Suprapubic skin (tissue), 4 donors: Measurements from ENCODE around the gene PTGER1. TPM values are rescaled to one million over a fixed set of nuclear protein-coding genes. Genes with fewer than 3 reads are reported as not detected.

Experiments
- DNase-seq, 2 donors: peaks; one replicate each; pipeline ENCODE4 v3.0.0-alpha.2; 2019; ENCODE audit warnings: low spot score in 2 of 2
- H3K27ac ChIP-seq: fragments of 200-600 bp; sonication (generic); one replicate; pipeline ENCODE4 v1.5.1; 2019
- H3K27me3 ChIP-seq: fragments of 200-600 bp; sonication (generic); one replicate; pipeline ENCODE4 v1.5.1; 2019
- H3K36me3 ChIP-seq: fragments of 200-600 bp; sonication (generic); one replicate; pipeline ENCODE4 v1.5.1; 2019
- H3K4me1 ChIP-seq: fragments of 200-600 bp; sonication (generic); one replicate; pipeline ENCODE4 v1.5.1; 2019
- H3K4me3 ChIP-seq: fragments of 200-600 bp; sonication (generic); one replicate; pipeline ENCODE4 v1.5.1; 2019; ENCODE audit warnings: mild to moderate bottlenecking
- H3K9me3 ChIP-seq: fragments of 200-600 bp; sonication (generic); one replicate; pipeline ENCODE4 v1.5.1; 2019
- CTCF ChIP-seq, 2 donors: fragments of 200-600 bp in 1 of 2; fragments of 450-650 bp in 1 of 2; sonication (generic) in 1 of 2; IDR thresholded peaks; one replicate each; pipeline ENCODE4 v1.5.1; 2016 to 2019; ENCODE audit warnings: antibody characterized with exemption in 2 of 2, mild to moderate bottlenecking in 1 of 2, moderate library complexity in 1 of 2
- EP300 ChIP-seq: sonication (generic); formaldehyde crosslinking; IDR thresholded peaks from one replicate; pipeline ENCODE4 v1.6.1; 2017; ENCODE audit warnings: antibody characterized with exemption
- POLR2A ChIP-seq, 2 donors: fragments of 450-650 bp; IDR thresholded peaks; one replicate each; pipeline ENCODE4 v1.6.1; 2017; ENCODE audit warnings: antibody characterized with exemption in 2 of 2, mild to moderate bottlenecking in 2 of 2, moderate library complexity in 2 of 2
- POLR2AphosphoS5 ChIP-seq, 3 donors: sonication (generic); formaldehyde crosslinking; IDR thresholded peaks; one replicate each; pipeline ENCODE4 v1.6.1; 2017; ENCODE audit warnings: antibody characterized with exemption in 3 of 3
- WGBS: methylation state at CpG from one replicate; pipeline ENCODE4 v1.1.5; 2018; 5-methylcytosine and 5-hydroxymethylcytosine counted together
- total RNA-seq, 4 donors: library from RNA; depleted of rRNA; stranded (reverse); fragments of >200 nt; gene quantifications; one replicate each; pipeline ENCODE4 v1.1.0, GENCODE V29; 2016

PTGER1 gene
- total RNA-seq, 4 donors from 2014 or later: 0.47 TPM; not detected in 3

DNA sequence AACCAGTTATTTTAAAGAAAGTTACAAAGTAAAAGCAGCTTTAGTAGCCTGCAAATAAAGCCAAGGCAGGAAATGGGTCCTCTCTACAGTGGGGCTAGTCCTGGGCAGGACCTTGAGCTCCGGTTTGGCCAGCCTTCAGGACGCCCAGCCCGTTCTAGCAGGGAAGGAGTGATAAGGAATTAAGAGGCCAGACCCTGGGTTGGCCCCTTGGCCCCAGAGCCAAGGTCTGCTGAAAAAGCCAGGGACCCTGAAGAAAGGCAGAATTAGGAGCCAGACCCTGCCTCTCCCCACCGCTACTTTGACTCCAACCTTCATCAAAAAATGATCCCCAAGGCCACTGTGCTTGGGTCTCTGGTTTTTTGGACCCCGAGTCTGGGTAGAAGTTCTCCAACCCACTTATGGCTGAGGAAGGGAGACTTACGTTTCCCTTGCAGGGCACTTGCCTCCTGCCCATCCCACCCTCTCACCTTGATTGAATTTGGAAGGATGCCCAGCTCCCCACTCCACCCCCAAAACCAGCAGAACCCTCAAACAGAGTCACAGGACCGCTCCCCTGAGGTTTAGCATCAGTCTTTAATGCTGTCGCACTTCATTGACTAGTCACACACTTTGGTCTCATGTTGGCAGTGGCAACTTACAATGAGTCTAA is 39.2 kb upstream of the PTGER1 start:
- no peak for TF ChIP-seq CTCF (IDR thresholded peaks at IDR 0.05)
- TF ChIP-seq POLR2A (IDR thresholded peaks at IDR 0.05): no peak
- TF ChIP-seq EP300: no peak
- TF ChIP-seq POLR2AphosphoS5 (IDR thresholded peaks at IDR 0.05): no peak
- H3K4me1 ChIP-seq: peaks cover 55% of the 10 kb centered on the region
- no peaks in the 10 kb centered on the region for H3K9me3 ChIP-seq

DNA sequence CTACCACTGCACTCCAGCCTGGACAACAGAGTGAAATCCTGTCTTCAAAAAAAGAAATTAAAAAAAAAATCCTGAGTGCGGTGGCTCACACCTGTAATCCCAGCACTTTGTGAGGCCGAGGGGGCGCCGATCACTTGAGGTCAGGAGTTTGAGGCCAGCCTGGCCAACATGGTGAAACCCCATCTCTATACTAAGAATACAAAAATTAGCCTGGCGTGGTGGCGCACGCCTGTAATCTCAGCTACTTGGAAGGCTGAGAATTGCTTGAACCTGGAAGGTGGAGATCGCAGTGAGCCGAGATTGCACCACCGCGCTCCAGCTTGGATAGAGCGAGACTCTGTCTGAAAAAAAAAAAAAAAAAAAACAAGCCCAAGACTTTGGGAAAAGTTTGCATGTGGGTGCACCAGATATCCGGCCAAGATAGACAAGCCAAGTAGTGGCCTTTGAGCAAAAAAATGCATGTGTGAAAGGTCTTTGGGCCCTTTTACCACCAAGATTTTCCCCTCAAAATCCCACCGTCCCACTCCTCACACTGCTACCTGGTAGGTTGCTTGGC is 37.3 kb upstream of the PTGER1 start:
- Histone ChIP-seq H3K27me3 (no peaks in the 10 kb centered on the region), H3K4me1 (peaks cover 50% of the 10 kb centered on the region), H3K36me3 (peaks cover 26% of the 10 kb centered on the region), H3K4me3 (no peak overlapping the region), H3K27ac (no peak overlapping the region), H3K9me3 (no peaks in the 10 kb centered on the region)
- TF ChIP-seq EP300 (no peak), POLR2AphosphoS5 (IDR thresholded peaks at IDR 0.05) (no peak), POLR2A (IDR thresholded peaks at IDR 0.05) (no peak), CTCF (IDR thresholded peaks at IDR 0.05) (no peak)
- no peak for DNase-seq
- WGBS: 89% methylated on average over 14 of the region's 14 CpGs

More for the DNA sequence above, 39.2 kb upstream of the PTGER1 start:
- DNase-seq: no peak
- Histone ChIP-seq H3K36me3 (peaks cover 26% of the 10 kb centered on the region), H3K4me3 (no peak overlapping the region), H3K27ac (no peak overlapping the region), H3K27me3 (no peaks in the 10 kb centered on the region)
- 85% methylated on average over 8 of the region's 8 CpGs for WGBS

DNA sequence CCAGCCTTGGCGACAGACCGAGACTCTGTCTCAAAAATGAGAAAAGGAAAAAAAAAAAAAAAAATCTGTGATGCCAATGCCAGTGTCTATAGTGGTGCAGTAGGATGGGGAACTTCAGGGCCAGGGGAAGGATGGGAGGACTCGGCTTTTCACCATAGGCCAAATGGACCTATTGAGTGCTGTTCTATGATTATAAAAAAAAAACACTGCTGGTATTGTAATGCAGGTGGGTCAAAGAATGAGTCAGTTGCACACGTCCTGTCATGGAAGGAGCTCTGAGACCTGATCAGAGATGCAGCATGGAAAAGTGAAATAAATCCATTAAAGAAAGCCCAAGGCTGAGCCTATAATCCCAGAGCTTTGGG is 36.1 kb upstream of the PTGER1 start:
- no peak for DNase-seq
- 61% methylated on average over 4 of the region's 4 CpGs for WGBS
- no peaks in the 10 kb centered on the region for H3K9me3 ChIP-seq
- peaks cover 41% of the 10 kb centered on the region for H3K4me1 ChIP-seq
- H3K27me3 ChIP-seq: no peaks in the 10 kb centered on the region
- no peak overlapping the region for H3K27ac ChIP-seq
- H3K36me3 ChIP-seq: peaks cover 24% of the 10 kb centered on the region
- TF ChIP-seq EP300 (no peak), POLR2A (IDR thresholded peaks at IDR 0.05) (no peak), CTCF (IDR thresholded peaks at IDR 0.05) (no peak), POLR2AphosphoS5 (IDR thresholded peaks at IDR 0.05) (no peak)
- no peak overlapping the region for H3K4me3 ChIP-seq

GRCh38 chr19:14510311-14511228 is 35.4 kb upstream of the PTGER1 start:
- 20% methylated on average over 22 of the region's 22 CpGs for WGBS
- TF ChIP-seq POLR2AphosphoS5 (IDR thresholded peaks at IDR 0.05) (peak in 1 of 3 donors; percentile 51), EP300 (no peak), POLR2A (IDR thresholded peaks at IDR 0.05) (no peak), CTCF (IDR thresholded peaks at IDR 0.05) (no peak)
- Histone ChIP-seq H3K4me3 (no peak overlapping the region), H3K27me3 (no peaks in the 10 kb centered on the region), H3K36me3 (peaks cover 18% of the 10 kb centered on the region), H3K9me3 (no peaks in the 10 kb centered on the region), H3K27ac (peak overlapping the region; percentile 69), H3K4me1 (peaks cover 38% of the 10 kb centered on the region)
- peak in 1 of 2 donors; percentile 84 for DNase-seq
